ENCODE results near the gene KIF26B.

The KIF26B gene

GRCh38 chr1:245542365-245542764, 387.6 kb downstream of the KIF26B start:
- Histone ChIP-seq H3K9ac (ENCODE audit: low read length) (no peak overlapping the region), H2AFZ (ENCODE audit: low read depth, low read length, severe bottlenecking) (no peak overlapping the region), H3K4me2 (ENCODE audit: low read depth, low read length, poor library complexity, severe bottlenecking) (no peak overlapping the region), H3F3A (ENCODE audit: insufficient read depth) (no peaks in the 10 kb centered on the region), H3K4me3 (ENCODE audit: insufficient read depth, low read length, poor library complexity, severe bottlenecking) (no peak overlapping the region), H3K79me2 (ENCODE audit: insufficient read depth, low read length) (no peaks in the 10 kb centered on the region), H3K27ac (ENCODE audit: low read depth, low read length) (no peak overlapping the region), H3K9me2 (replicated peaks; ENCODE audit: insufficient read depth, low read length) (no peaks in the 10 kb centered on the region), H3K27me3 (ENCODE audit: low read length) (no peaks in the 10 kb centered on the region), H3K9me3 (ENCODE audit: insufficient read depth, low read length) (no peaks in the 10 kb centered on the region), H4K20me1 (ENCODE audit: low read depth, low read length) (no peaks in the 10 kb centered on the region), H3K36me3 (ENCODE audit: low read length) (no peaks in the 10 kb centered on the region)
- no peak for TF ChIP-seq CTCF (IDR thresholded peaks at IDR 0.05; ENCODE audit: insufficient read depth, low read length, poor library complexity, severe bottlenecking)
- TF ChIP-seq EZH2phosphoT487 (conservative IDR thresholded peaks at IDR 0.05; ENCODE audit: low read length): no peak

- no peaks in the 10 kb centered on the region for H3K27me3 ChIP-seq (ENCODE audit: low read length)
- H3F3A ChIP-seq (ENCODE audit: insufficient read depth): no peaks in the 10 kb centered on the region
- H3K9ac ChIP-seq (ENCODE audit: low read length): no peak overlapping the region
- no peaks in the 10 kb centered on the region for H3K36me3 ChIP-seq (ENCODE audit: low read length)
- no peaks in the 10 kb centered on the region for H4K20me1 ChIP-seq (ENCODE audit: low read depth, low read length)
- no peaks in the 10 kb centered on the region for H3K9me3 ChIP-seq (ENCODE audit: insufficient read depth, low read length)
- H3K27ac ChIP-seq (ENCODE audit: low read depth, low read length): no peak overlapping the region
- no peaks in the 10 kb centered on the region for H3K79me2 ChIP-seq (ENCODE audit: insufficient read depth, low read length)
- no peak overlapping the region for H3K4me3 ChIP-seq (ENCODE audit: insufficient read depth, low read length, poor library complexity, severe bottlenecking)
- TF ChIP-seq CTCF (IDR thresholded peaks at IDR 0.05; ENCODE audit: insufficient read depth, low read length, poor library complexity, severe bottlenecking) (no peak), EZH2phosphoT487 (conservative IDR thresholded peaks at IDR 0.05; ENCODE audit: low read length) (no peak)
- no peaks in the 10 kb centered on the region for H3K9me2 ChIP-seq (replicated peaks; ENCODE audit: insufficient read depth, low read length)
- no peak overlapping the region for H2AFZ ChIP-seq (ENCODE audit: low read depth, low read length, severe bottlenecking)
- no peak overlapping the region for H3K4me2 ChIP-seq (ENCODE audit: low read depth, low read length, poor library complexity, severe bottlenecking)
Measured at GRCh38 chr1:245544236-245544635, 389.5 kb downstream of the KIF26B start.

DNA sequence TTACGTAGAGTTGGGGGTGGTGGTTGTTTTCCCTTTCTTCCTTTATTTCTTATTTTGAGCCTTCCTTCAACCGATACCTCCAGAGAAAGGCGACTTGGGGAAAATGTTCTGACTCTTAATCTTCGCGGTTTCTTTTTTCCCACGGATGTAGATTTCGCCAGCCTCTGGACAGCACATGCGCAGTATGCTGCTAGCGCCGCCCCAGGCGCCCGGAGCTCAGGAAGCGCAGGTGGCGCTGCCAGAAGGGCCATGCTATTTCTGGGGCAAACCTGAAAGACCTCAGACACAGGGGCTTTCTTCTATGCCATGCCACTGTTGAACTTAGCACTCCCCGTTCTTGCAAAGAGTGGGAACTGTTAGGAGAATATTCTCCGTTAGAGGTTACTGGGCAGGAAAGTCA, 392.1 kb downstream of the KIF26B start:
- no peaks in the 10 kb centered on the region for H3F3A ChIP-seq (ENCODE audit: insufficient read depth)
- no peaks in the 10 kb centered on the region for H4K20me1 ChIP-seq (ENCODE audit: low read depth, low read length)
- no peak overlapping the region for H3K9ac ChIP-seq (ENCODE audit: low read length)
- no peaks in the 10 kb centered on the region for H3K79me2 ChIP-seq (ENCODE audit: insufficient read depth, low read length)
- no peak overlapping the region for H3K27ac ChIP-seq (ENCODE audit: low read depth, low read length)
- H3K9me3 ChIP-seq (ENCODE audit: insufficient read depth, low read length): no peaks in the 10 kb centered on the region
- no peaks in the 10 kb centered on the region for H3K9me2 ChIP-seq (replicated peaks; ENCODE audit: insufficient read depth, low read length)
- no peaks in the 10 kb centered on the region for H3K36me3 ChIP-seq (ENCODE audit: low read length)
- TF ChIP-seq CTCF (IDR thresholded peaks at IDR 0.05; ENCODE audit: insufficient read depth, low read length, poor library complexity, severe bottlenecking) (no peak), EZH2phosphoT487 (conservative IDR thresholded peaks at IDR 0.05; ENCODE audit: low read length) (no peak)
- no peaks in the 10 kb centered on the region for H3K27me3 ChIP-seq (ENCODE audit: low read length)
- H2AFZ ChIP-seq (ENCODE audit: low read depth, low read length, severe bottlenecking): no peak overlapping the region
- no peak overlapping the region for H3K4me3 ChIP-seq (ENCODE audit: insufficient read depth, low read length, poor library complexity, severe bottlenecking)
- H3K4me2 ChIP-seq (ENCODE audit: low read depth, low read length, poor library complexity, severe bottlenecking): no peak overlapping the region

All from SU-DHL-6 (cell line).